Raji (cell line): ENCODE results near the gene CORIN.

ENCODE experiments used
- POLR2A ChIP-seq: IDR thresholded peaks from 2 replicates; pipeline ENCODE4 v1.6.1; 2011; ENCODE audit warnings: low read depth, low read length, control low read depth; ENCODE audit not compliant: insufficient read depth

CORIN gene, protein sequence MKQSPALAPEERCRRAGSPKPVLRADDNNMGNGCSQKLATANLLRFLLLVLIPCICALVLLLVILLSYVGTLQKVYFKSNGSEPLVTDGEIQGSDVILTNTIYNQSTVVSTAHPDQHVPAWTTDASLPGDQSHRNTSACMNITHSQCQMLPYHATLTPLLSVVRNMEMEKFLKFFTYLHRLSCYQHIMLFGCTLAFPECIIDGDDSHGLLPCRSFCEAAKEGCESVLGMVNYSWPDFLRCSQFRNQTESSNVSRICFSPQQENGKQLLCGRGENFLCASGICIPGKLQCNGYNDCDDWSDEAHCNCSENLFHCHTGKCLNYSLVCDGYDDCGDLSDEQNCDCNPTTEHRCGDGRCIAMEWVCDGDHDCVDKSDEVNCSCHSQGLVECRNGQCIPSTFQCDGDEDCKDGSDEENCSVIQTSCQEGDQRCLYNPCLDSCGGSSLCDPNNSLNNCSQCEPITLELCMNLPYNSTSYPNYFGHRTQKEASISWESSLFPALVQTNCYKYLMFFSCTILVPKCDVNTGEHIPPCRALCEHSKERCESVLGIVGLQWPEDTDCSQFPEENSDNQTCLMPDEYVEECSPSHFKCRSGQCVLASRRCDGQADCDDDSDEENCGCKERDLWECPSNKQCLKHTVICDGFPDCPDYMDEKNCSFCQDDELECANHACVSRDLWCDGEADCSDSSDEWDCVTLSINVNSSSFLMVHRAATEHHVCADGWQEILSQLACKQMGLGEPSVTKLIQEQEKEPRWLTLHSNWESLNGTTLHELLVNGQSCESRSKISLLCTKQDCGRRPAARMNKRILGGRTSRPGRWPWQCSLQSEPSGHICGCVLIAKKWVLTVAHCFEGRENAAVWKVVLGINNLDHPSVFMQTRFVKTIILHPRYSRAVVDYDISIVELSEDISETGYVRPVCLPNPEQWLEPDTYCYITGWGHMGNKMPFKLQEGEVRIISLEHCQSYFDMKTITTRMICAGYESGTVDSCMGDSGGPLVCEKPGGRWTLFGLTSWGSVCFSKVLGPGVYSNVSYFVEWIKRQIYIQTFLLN

DNA sequence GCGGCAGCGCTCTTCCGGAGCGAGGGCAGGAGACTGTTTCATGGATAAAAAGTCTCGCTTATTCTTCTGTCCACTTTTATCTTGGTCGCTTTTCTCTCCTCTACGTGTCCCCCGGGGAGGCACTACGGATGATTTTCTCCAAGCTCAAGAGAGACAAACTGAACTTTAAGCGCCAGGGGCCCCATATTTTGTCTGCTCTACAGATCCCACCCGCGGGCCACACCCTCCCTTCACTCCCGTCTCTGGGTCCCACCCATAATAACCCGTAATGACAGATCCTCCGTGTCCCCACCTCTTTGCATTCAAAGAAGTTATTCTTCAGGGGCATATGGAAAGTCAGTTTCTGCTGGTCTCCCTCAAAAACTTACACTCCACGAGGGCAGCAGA lies at the start of gene CORIN:
CORIN (minus strand) TSS at position 160 of the 387 bp plus-strand sequence; CDS start at position 42, 118 bp downstream.
- TF ChIP-seq POLR2A, result no peak

GRCh38 chr4:47882228-47882627 lies 44.4 kb upstream of the CORIN start:
- TF ChIP-seq POLR2A, result no peak

DNA sequence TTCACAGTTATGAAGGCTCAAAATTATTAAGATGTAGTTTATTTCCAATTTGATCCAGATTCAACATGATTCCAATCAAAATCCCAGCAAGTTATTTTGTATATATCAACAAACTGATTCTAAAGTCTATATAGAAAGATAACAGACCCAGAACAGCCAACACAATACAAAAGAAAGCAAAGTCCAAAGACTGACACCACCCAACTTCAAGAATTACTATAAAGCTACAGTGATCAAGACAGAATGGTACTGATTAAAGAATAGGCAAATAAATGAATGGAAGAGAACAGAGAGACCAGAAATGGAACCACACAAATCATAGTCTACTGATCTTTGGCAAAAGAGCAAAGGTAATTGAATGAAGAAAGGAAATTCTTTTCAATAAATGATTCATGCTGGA lies 41.6 kb upstream of the CORIN start:
- no peak for TF ChIP-seq POLR2A

DNA sequence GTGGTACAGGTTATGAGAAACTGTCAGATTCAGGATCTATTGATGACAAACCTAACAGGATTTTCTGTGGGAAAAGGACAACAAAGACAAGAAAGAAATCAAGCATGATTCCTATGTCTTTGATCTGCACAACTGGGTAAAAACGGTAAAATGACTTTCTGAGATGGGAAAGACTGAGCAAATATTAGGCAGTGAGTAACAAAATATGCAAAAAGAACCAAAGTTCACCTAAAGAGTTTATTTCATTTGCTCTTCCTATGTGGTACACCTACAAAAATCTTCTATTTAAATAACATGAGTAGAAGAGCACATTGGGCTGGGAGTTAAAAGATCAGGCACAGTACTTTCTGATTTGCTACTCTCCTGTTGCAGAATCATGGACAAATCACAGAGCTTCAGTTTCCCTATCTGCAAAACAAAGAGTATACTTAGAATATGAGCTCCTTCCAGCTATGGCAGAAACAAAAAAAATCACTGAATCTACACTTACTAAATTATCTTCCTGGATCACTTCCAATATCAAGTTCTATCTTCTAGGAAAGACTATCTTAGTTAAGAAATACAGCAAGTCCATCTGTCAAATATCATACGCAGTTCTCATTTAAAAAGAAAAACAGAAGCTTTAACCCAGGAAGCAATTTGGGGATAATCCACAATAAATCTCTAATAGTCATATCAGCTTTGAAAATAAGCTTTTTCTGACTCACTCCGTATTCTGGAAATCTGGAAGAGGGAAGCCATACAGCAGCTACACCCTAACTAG lies 39.1 kb upstream of the CORIN start:
- TF ChIP-seq POLR2A, result no peak

- no peak for TF ChIP-seq POLR2A
Measured at GRCh38 chr4:47876310-47876709, 38.4 kb upstream of the CORIN start.

DNA sequence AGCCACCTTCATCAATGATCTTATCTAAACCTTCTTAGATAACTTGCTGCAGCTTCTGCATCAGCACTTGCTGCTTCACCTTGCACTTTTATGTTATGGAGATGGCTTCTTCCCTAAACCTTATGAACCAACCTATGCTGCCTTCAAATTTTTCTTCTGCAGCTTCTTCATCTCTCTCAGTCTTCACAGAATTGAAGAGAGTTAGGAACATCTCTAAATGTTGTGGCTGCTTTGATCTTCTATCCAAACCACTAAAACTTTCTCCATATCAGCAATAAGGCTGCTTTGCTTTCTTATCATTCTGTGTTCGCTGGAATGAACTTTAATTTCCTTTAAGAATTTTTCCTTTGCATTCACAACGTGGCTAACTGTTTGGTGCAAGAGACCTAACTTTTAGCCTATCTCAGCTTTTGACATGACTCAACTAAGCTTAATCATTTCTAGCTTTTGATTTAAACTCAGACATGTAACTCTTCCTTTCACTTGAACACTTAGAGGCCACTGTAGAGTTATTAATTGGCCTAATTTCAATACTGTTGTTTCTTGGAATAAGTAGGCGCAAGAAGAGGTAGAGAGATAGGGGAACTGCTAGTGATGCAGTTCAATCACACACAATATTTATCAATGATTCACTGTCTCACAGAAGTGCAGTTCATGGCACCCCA lies 36.1 kb upstream of the CORIN start:
- no peak for TF ChIP-seq POLR2A

GRCh38 chr4:47863486-47863885 lies 25.6 kb upstream of the CORIN start:
- TF ChIP-seq POLR2A, result no peak

DNA sequence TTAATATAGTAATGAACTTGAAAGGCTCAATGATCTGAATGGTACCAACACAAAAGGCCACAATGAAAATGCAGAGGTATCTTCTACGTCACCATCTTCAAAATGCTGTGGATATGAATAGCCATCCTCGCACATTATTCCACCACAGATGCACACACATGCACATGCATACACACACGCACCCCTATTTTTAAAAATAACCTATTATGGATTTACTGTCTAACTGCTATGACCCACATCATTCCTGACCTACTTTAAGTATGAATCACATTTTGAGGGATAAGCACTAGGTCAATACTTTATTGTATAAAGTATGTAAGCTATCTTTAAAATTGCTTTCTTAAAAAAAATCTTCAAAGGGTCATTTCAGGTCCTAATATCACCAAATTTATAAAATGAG lies 24.4 kb upstream of the CORIN start:
- no peak for TF ChIP-seq POLR2A

GRCh38 chr4:47860305-47860704 lies 22.4 kb upstream of the CORIN start:
- TF ChIP-seq POLR2A, result no peak

DNA sequence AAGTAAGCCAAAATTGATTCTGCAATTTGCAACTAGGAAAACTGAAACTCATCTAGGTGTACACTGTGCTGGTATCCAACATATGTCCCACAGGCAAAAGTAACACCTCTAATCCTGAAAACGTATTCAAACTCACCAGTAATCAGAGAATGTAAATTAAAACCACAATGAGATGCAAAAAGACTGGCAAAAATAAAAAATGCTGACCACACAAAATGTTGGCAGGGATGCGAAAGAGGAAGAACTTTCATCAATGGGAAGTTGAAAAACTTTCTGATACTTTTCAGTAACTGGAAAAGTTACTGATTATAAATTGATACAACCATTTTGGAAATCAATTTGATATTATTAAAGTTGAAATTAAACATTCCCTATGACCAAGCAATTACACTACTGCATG lies 20.1 kb upstream of the CORIN start:
- TF ChIP-seq POLR2A, result no peak

GRCh38 chr4:47856713-47857112 lies 18.8 kb upstream of the CORIN start:
- TF ChIP-seq POLR2A, result no peak

- TF ChIP-seq POLR2A, result no peak
Measured at GRCh38 chr4:47855350-47855749, 17.5 kb upstream of the CORIN start.

DNA sequence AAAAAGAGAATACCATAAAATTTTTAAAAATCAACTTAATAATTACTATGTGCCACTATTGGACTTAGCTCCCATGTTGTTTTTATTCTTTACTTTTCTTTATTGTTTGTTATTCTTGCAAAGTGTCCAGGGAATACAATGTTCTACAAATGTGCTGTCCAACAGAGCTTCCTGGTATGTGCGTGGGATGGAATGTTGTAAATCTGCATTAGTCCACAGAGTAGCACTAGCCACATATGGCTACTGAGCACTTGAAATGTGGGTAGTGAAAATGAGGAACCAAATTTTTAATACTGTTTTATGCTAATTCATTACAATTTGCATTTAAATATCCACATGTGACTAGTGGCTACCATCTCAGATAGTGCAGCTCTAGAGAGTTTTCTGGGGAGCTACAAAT lies 14.3 kb upstream of the CORIN start:
- TF ChIP-seq POLR2A, result no peak

GRCh38 chr4:47849466-47849865 lies 11.6 kb upstream of the CORIN start:
- TF ChIP-seq POLR2A, result no peak
